Measurements from ENCODE around the gene LPO.
A peak's percentile ranks its signal among the peaks of the same experiment; 100 is the strongest.

DNA sequence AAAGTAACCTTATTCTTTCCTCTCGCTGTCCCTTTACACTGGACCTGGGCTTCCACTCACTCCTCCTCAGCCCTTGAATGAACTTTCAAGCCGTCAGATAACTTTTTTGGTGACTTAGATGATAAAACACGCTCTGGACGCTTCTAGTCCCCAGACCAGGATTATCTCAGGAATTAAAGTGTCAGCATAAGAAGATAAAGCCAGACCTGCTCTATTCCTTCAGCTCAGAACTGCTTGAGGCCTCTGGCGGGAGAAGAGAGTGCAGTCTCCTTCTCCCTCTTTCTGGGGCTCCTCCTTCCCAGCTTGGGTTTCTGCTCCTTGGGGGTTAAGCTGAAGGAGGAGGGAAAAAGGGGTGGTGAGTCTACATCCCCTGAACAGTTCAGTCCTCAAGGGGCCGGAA is 6.6 kb downstream of the LPO start:
- TF ChIP-seq, protein P1, sequence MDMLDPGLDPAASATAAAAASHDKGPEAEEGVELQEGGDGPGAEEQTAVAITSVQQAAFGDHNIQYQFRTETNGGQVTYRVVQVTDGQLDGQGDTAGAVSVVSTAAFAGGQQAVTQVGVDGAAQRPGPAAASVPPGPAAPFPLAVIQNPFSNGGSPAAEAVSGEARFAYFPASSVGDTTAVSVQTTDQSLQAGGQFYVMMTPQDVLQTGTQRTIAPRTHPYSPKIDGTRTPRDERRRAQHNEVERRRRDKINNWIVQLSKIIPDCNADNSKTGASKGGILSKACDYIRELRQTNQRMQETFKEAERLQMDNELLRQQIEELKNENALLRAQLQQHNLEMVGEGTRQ (CRISPR knock-in tag; IDR thresholded peaks at IDR 0.05), result no peak
- TF ChIP-seq CHD2 (IDR thresholded peaks at IDR 0.05; ENCODE audit: low read depth, low read length) (no peak), POLR2A (conservative IDR thresholded peaks at IDR 0.05) (no peak), ZFP36 (IDR thresholded peaks at IDR 0.05; ENCODE audit: low read depth, low read length, partially characterized antibody) (no peak), JUN (IDR thresholded peaks at IDR 0.05; ENCODE audit: borderline replicate concordance, low read depth, low read length) (no peak), JUN (CRISPR knock-in tag; IDR thresholded peaks at IDR 0.05; ENCODE audit: borderline replicate concordance) (no peak), TCF7 (IDR thresholded peaks at IDR 0.05; ENCODE audit: borderline replicate concordance) (no peak), GABPA (tag; conservative IDR thresholded peaks at IDR 0.05; ENCODE audit: low read depth) (no peak), TAF1 (IDR thresholded peaks at IDR 0.05; ENCODE audit: control insufficient read depth, extremely low read depth, insufficient read depth, low read length, severe bottlenecking) (no peak), TCF3 (CRISPR knock-in tag; IDR thresholded peaks at IDR 0.05) (no peak), PYGO2 (tag; IDR thresholded peaks at IDR 0.05) (no peak), DNMT1 (IDR thresholded peaks at IDR 0.05) (no peak)
- TF ChIP-seq, protein P2, sequence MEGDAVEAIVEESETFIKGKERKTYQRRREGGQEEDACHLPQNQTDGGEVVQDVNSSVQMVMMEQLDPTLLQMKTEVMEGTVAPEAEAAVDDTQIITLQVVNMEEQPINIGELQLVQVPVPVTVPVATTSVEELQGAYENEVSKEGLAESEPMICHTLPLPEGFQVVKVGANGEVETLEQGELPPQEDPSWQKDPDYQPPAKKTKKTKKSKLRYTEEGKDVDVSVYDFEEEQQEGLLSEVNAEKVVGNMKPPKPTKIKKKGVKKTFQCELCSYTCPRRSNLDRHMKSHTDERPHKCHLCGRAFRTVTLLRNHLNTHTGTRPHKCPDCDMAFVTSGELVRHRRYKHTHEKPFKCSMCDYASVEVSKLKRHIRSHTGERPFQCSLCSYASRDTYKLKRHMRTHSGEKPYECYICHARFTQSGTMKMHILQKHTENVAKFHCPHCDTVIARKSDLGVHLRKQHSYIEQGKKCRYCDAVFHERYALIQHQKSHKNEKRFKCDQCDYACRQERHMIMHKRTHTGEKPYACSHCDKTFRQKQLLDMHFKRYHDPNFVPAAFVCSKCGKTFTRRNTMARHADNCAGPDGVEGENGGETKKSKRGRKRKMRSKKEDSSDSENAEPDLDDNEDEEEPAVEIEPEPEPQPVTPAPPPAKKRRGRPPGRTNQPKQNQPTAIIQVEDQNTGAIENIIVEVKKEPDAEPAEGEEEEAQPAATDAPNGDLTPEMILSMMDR (IDR thresholded peaks at IDR 0.05 in 2 of 3, conservative IDR thresholded peaks at IDR 0.05 in 1 of 3; ENCODE audit: insufficient read depth in 2 of 3, low read depth in 1 of 3, low read length in 3 of 3), result peak in 1 of 3 experiments; percentile 13; a peak in 1 of 6 replicates

Data from K562 (cell line).